ENCODE data around the gene PLS1.

Gene PLS1

DNA sequence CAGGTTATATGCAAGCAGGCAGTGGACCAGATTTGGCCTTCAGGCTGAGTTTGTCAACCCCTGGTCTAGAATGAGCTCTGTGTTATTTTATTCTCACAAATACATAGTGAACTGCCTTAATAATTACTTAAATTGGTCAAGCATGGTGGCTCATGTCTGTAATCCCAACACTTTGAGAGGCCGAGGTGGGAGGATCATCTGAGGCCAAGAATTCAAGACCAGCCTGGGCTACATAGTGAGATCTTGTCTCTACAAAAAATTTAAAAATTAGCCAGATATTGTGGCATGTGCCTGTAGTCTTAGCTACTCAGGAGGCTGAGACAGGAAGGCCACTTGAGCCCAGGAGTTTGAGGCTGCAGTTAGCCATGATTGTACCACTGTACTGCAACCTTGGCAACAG lies 15.0 kb downstream of the PLS1 start:
- H3K4me3 ChIP-seq (replicated peaks; ENCODE audit: low read depth, low read length), result no peak overlapping the region
- no peak for DNase-seq (ENCODE audit: extremely low read depth, low read depth)
- no peak for TF ChIP-seq CTCF (IDR thresholded peaks at IDR 0.05; ENCODE audit: low read depth, low read length, missing control alignments)

GRCh38 chr3:142613491-142613890 lies 17.3 kb downstream of the PLS1 start:
- no peak for DNase-seq (ENCODE audit: extremely low read depth, low read depth)
- no peak for TF ChIP-seq CTCF (IDR thresholded peaks at IDR 0.05; ENCODE audit: low read depth, low read length, missing control alignments)
- H3K4me3 ChIP-seq (replicated peaks; ENCODE audit: low read depth, low read length), result no peak overlapping the region

DNA sequence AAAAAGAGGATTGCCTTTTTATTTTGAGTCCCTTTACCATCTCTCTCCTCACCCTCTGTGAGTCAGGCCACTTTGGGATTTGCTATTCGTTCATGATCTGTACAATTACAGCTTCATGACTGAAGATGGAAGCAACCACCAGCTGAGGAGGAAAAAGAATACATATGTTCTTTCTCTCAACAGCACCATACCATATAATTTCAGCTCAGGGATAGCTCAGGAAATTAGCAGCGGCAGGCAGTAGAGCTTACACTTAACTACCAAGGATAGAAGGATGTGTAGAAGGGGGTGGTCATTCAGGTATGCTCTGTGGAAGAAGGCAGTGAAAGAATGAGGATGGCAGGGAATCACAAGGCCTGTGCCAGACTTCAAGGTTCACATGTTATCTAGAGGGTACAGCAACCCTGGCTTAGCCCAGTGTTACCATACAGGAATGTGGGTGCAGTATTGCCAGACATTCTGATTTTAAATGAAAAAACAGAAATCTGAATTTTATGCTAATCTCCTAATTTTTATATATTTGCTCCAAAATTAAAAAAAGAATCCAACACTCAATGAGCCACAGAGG lies 17.9 kb downstream of the PLS1 start:
- DNase-seq (ENCODE audit: extremely low read depth, low read depth), result no peak
- TF ChIP-seq CTCF (IDR thresholded peaks at IDR 0.05; ENCODE audit: low read depth, low read length, missing control alignments), result no peak
- H3K4me3 ChIP-seq (replicated peaks; ENCODE audit: low read depth, low read length), result no peak overlapping the region

DNA sequence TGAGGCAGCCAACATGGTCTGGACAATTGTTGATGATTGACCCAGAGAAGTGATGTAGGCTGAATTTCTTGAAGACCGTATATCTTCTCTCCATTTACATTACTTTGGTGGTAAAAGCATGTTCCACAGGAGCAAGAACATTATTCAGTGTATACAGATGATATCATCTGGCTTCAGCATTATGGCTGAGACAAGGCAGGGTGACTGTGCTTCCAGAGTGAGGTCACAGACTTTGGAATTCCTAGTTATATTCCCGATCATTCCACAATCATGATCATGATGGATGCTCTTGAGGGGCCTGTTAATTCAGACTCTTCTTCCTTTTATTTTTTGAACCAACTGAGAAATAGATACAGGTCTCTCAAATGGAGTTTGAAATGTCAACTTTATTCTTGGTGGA lies 19.0 kb downstream of the PLS1 start:
- no peak for DNase-seq (ENCODE audit: extremely low read depth, low read depth)
- no peak for TF ChIP-seq CTCF (IDR thresholded peaks at IDR 0.05; ENCODE audit: low read depth, low read length, missing control alignments)
- H3K4me3 ChIP-seq (replicated peaks; ENCODE audit: low read depth, low read length), result no peak overlapping the region

- H3K4me3 ChIP-seq (replicated peaks; ENCODE audit: low read depth, low read length), result no peak overlapping the region
- TF ChIP-seq CTCF (IDR thresholded peaks at IDR 0.05; ENCODE audit: low read depth, low read length, missing control alignments), result no peak
- DNase-seq (ENCODE audit: extremely low read depth, low read depth), result no peak
Measured at GRCh38 chr3:142618917-142619461, 22.8 kb downstream of the PLS1 start.

DNA sequence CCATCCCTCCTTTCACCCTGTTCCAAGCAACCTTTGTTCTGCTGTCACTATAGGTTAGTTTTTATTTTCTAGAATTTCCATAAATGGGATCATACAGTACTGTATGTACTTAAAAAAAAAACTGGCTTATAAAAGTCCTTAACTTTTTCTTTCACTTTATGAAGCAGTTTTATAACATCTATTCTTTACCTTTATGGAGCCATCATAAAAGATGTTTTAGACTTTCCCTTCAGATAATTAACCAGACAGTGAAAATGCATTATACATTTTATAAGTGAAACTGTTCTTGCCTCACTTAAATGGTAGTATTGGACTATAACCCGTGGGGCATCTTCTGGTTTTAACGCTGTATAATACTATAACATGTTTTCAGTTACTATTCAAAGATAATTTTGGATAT lies 26.2 kb downstream of the PLS1 start:
- no peak for TF ChIP-seq CTCF (IDR thresholded peaks at IDR 0.05; ENCODE audit: low read depth, low read length, missing control alignments)
- no peak for DNase-seq (ENCODE audit: extremely low read depth, low read depth)
- no peak overlapping the region for H3K4me3 ChIP-seq (replicated peaks; ENCODE audit: low read depth, low read length)

DNA sequence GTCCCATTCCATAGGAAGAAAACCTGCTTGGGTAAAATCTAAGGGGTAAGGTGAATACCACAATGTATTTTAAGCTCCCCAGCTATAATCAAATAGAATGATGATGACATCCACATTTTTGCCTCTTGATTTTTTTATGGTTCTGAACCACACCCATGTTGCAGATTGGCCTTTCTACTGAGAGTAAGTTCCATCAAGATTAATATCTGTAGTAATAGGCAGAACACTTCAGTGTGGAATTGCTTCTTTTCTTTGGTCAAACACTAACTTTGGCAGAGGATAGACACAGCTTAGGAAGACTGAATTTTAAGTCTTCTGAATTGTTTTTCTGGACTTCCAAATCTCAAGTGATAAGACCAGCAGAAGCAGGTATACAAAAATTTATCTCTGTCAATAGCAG lies 27.0 kb downstream of the PLS1 start:
- DNase-seq (ENCODE audit: extremely low read depth, low read depth), result no peak
- no peak overlapping the region for H3K4me3 ChIP-seq (replicated peaks; ENCODE audit: low read depth, low read length)
- TF ChIP-seq CTCF (IDR thresholded peaks at IDR 0.05; ENCODE audit: low read depth, low read length, missing control alignments), result no peak
